Kidney (tissue), 14 donors: Measurements from ENCODE around the gene ARHGAP26. TPM values are rescaled to one million over a fixed set of nuclear protein-coding genes. Genes with fewer than 3 reads are reported as not detected.

ENCODE experiments used
- DNase-seq, 5 donors: peaks; one replicate each; pipeline ENCODE4 v3.0.0-alpha.2; 2013 to 2020
- FAIRE-seq: peaks from 2 replicates; lab custom pipeline; 2012; peaks lifted over from hg19 to GRCh38; lab: Jason Lieb, UNC
- H3K27ac ChIP-seq, 2 donors: one replicate each; pipeline ENCODE4 v1.7.0; 2013; ENCODE audit warnings: low read depth in 2 of 2, low read length in 2 of 2, inconsistent platforms in 1 of 2
- H3K27me3 ChIP-seq: one replicate; pipeline ENCODE4 v1.7.1; 2013; ENCODE audit warnings: low read length, inconsistent platforms; ENCODE audit not compliant: control insufficient read depth, insufficient read depth
- H3K36me3 ChIP-seq, 3 donors: one replicate each; pipeline versions ENCODE4 v1.7.0 to v1.7.1; 2013; ENCODE audit warnings: low read length in 3 of 3, control low read depth in 1 of 3, inconsistent platforms in 1 of 3; ENCODE audit not compliant: insufficient read depth in 3 of 3, control insufficient read depth in 2 of 3
- H3K4me1 ChIP-seq, 3 donors: one replicate each; pipeline versions ENCODE4 v1.7.0 to v1.7.1; 2013; ENCODE audit warnings: low read length in 3 of 3, inconsistent platforms in 1 of 3, low read depth in 1 of 3; ENCODE audit not compliant: control insufficient read depth in 2 of 3, insufficient read depth in 2 of 3
- H3K4me3 ChIP-seq, 3 donors: one replicate each; pipeline versions ENCODE4 v1.7.0 to v1.8.1; 2013; ENCODE audit warnings: low read length in 3 of 3, control low read depth in 1 of 3, inconsistent platforms in 1 of 3
- H3K9ac ChIP-seq, 3 donors: one replicate each; pipeline versions ENCODE4 v1.7.0 to v1.7.1; 2013; ENCODE audit warnings: low read length in 3 of 3, control low read depth in 1 of 3, inconsistent platforms in 1 of 3
- H3K9me3 ChIP-seq, 3 donors: one replicate each; pipeline versions ENCODE4 v1.7.0 to v1.7.1; 2013; ENCODE audit warnings: low read length in 3 of 3, control low read depth in 1 of 3, inconsistent platforms in 1 of 3; ENCODE audit not compliant: control insufficient read depth in 2 of 3, insufficient read depth in 1 of 3
- intact Hi-C: fragments of 100-400 bp; cut with DNase I; formaldehyde crosslinking; loops from one replicate; pipeline ENCODE4 v1.11.1; 2022
- polyA plus RNA-seq: library from polyadenylated mRNA; stranded (reverse); fragments of 350-450 nt; fragmentation: Illumina TruSeq; extraction: RNeasy Lipid Tissue Mini Kit (QIAGEN cat#74804); gene quantifications from one replicate; pipeline ENCODE4 v1.2.3, GENCODE V29; 2014; ENCODE audit warnings: low read depth, low replicate concordance; ENCODE audit not compliant: insufficient read depth
- total RNA-seq: library from RNA; stranded (reverse); fragmentation: NEBNext Ultra II Directional; extraction: Animal tissue kit (Norgen Biotek cat#: 25700); gene quantifications from one replicate; pipeline ENCODE4 v1.2.1, GENCODE V29; 2021
- TF ChIP-seq, protein P1 (sequence below): IDR thresholded peaks from 3 replicates; pipeline ENCODE4 v1.5.1; 2012; ENCODE audit warnings: mild to moderate bottlenecking, moderate library complexity, borderline replicate concordance; ENCODE audit not compliant: insufficient read depth; ENCODE audit errors: extremely low read depth
- donor health status: control.
- donor health status: control.
- donor health status: control.
- donor health status: control.
- donor health status: control.
- donor health status: DM: yes; HTN: yes; CAD: no.
- donor health status: Normal renal cell carcinoma (clear cell type).

ARHGAP26 gene
- total and polyA plus RNA-seq, 2 donors from 2014 or later, result 2.5 to 85.7 TPM

DNA sequence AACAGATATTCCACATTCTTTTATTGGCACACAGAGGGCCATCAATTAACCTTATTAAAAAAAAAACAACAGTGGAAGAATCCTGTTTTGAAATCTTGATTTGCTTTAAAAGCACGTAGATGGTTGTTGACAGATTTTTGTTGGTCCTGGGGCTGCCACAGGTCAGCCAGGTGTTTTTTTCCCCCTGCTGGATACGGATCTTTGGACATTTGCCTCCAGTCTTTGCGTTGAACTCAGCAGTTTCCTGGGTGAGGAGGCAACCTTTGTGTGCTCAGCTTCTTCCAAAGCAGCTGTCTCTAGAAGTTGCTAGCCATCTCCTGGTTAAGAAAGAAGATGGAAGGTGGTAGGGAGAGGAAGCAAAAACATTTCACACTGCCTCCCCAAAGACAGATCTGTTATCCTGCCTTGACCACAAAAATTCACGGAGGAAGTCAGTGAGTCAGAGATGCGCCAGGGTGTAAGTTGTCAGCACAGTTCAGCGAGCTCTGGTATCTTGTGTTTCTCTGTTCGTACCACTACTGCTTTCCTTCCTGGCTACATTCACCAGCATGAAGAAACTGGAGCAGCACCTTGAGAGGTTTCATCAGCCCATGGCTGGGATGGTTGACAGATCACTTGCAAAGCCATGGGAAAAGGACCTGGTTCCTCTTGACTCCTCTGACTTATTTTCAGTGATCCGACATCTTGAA, 207.3 kb downstream of the ARHGAP26 start:
- FAIRE-seq, result no peak

DNA sequence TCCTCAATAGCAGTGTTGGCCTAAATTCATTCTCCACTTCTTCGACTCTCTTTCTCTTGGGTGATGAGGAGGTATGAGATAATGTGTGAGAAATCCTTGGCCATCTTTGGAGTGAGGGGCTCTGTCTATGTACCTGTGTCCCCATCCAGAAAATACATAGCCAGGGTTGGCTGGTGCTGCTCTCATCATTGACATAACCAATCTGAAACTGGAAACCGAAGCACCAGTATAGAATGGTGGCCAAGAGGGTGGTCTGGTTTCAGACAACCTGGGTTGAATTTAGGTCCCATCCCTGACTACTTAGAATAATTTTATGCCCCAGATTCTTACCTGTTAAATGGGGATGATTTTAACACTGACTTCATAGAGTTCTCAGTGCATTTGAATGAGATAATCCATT, 208.1 kb downstream of the ARHGAP26 start:
- no peak overlapping the region for H3K4me3 ChIP-seq
- TF ChIP-seq, protein P1, sequence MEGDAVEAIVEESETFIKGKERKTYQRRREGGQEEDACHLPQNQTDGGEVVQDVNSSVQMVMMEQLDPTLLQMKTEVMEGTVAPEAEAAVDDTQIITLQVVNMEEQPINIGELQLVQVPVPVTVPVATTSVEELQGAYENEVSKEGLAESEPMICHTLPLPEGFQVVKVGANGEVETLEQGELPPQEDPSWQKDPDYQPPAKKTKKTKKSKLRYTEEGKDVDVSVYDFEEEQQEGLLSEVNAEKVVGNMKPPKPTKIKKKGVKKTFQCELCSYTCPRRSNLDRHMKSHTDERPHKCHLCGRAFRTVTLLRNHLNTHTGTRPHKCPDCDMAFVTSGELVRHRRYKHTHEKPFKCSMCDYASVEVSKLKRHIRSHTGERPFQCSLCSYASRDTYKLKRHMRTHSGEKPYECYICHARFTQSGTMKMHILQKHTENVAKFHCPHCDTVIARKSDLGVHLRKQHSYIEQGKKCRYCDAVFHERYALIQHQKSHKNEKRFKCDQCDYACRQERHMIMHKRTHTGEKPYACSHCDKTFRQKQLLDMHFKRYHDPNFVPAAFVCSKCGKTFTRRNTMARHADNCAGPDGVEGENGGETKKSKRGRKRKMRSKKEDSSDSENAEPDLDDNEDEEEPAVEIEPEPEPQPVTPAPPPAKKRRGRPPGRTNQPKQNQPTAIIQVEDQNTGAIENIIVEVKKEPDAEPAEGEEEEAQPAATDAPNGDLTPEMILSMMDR, result no peak
- no peaks in the 10 kb centered on the region for H3K9me3 ChIP-seq
- DNase-seq, result no peak
- H3K36me3 ChIP-seq, result no peaks in the 10 kb centered on the region
- no peak for FAIRE-seq
- intact Hi-C loops, result no loop called here
- H3K27me3 ChIP-seq, result no peaks in the 10 kb centered on the region
- H3K4me1 ChIP-seq, result peaks cover 5 to 26% (median 20%) of the 10 kb centered on the region in 3 donors
- no peak overlapping the region for H3K9ac ChIP-seq
- H3K27ac ChIP-seq, result no peak overlapping the region

More for the DNA sequence above, 207.3 kb downstream of the ARHGAP26 start:
- no peaks in the 10 kb centered on the region for H3K9me3 ChIP-seq
- no peak overlapping the region for H3K9ac ChIP-seq
- H3K4me3 ChIP-seq, result no peak overlapping the region
- H3K4me1 ChIP-seq, result peaks cover 5 to 19% (median 14%) of the 10 kb centered on the region in 3 donors
- H3K27me3 ChIP-seq, result no peaks in the 10 kb centered on the region
- intact Hi-C loops, result no loop called here
- DNase-seq, result no peak
- H3K36me3 ChIP-seq, result no peaks in the 10 kb centered on the region
- TF ChIP-seq, protein P1, result no peak
- no peak overlapping the region for H3K27ac ChIP-seq

DNA sequence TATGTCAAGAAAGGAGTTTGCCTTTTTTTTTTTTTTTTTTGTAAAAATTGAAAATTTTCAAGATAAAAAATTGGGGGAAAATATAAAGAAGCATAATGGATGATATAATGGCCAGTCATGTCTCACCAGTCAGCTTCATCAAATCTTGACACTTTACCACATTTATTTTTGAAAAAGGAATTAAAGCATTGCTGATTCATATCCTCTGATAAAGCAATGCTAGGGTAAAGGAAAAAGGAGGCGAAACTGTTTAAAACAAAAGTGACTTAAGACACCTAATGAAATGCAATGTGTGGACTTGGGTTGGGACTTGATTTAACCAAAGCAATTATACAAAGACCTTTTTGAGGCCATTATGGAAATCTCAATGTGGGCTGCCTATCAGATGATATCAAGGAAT, 208.5 kb downstream of the ARHGAP26 start:
- no peak overlapping the region for H3K9ac ChIP-seq
- FAIRE-seq (no peak), DNase-seq (no peak)
- H3K36me3 ChIP-seq, result no peaks in the 10 kb centered on the region
- H3K27me3 ChIP-seq, result no peaks in the 10 kb centered on the region
- no peak overlapping the region for H3K4me3 ChIP-seq
- H3K9me3 ChIP-seq, result no peaks in the 10 kb centered on the region
- no peak overlapping the region for H3K27ac ChIP-seq
- TF ChIP-seq, protein P1, result no peak
- H3K4me1 ChIP-seq, result peaks cover 5 to 27% (median 20%) of the 10 kb centered on the region in 3 donors
- intact Hi-C loops, result no loop called here
